DND-41 (cell line): Measurements from ENCODE around the gene ACOT4.

Experiments used
- ATAC-seq: fragments of 200-7000 bp; cut with Tn5 transposase; 3 replicates; pipeline ENCODE4 v1.9.1; 2021; ENCODE audit warnings: low read depth; ENCODE audit not compliant: insufficient read depth
- DNase-seq: peaks from one replicate; pipeline ENCODE4 v3.0.0-alpha.2; 2020
- H2AFZ ChIP-seq: 2 replicates; pipeline ENCODE4 v1.6.0; 2012; ENCODE audit warnings: low read depth, low read length
- H3K27ac ChIP-seq: 2 replicates; pipeline ENCODE4 v1.5.1; 2012; ENCODE audit warnings: low read length, inconsistent platforms
- H3K27me3 ChIP-seq: fragments of 200-600 bp; sonication (generic); 2 replicates; pipeline ENCODE4 v1.6.0; 2012; ENCODE audit warnings: low read length, mild to moderate bottlenecking, inconsistent platforms; ENCODE audit not compliant: insufficient read depth, poor library complexity
- H3K36me3 ChIP-seq: 2 replicates; pipeline ENCODE4 v1.5.1; 2012; ENCODE audit warnings: low read length, inconsistent platforms; ENCODE audit not compliant: insufficient read depth
- H3K4me1 ChIP-seq: 2 replicates; pipeline ENCODE4 v1.5.1; 2012; ENCODE audit warnings: mild to moderate bottlenecking, low read length; ENCODE audit not compliant: insufficient read depth
- H3K4me2 ChIP-seq: 2 replicates; pipeline ENCODE4 v1.6.0; 2012; ENCODE audit warnings: mild to moderate bottlenecking, moderate library complexity, low read length, inconsistent platforms; ENCODE audit not compliant: insufficient read depth
- H3K4me3 ChIP-seq, 2 experiments: fragments of 200-600 bp in 1 of 2; shearing (Covaris generic) in 1 of 2; 2 replicates each; pipeline ENCODE4 v1.5.1; 2012 to 2016; ENCODE audit warnings: inconsistent platforms in 2 of 2, low read length in 2 of 2, mild to moderate bottlenecking in 2 of 2, low read depth in 1 of 2, moderate library complexity in 1 of 2
- H3K79me2 ChIP-seq: 2 replicates; pipeline ENCODE4 v1.6.0; 2012; ENCODE audit warnings: low read length, inconsistent platforms; ENCODE audit not compliant: insufficient read depth
- H3K9ac ChIP-seq: 2 replicates; pipeline ENCODE4 v1.6.0; 2012; ENCODE audit warnings: low read depth, mild to moderate bottlenecking, inconsistent platforms, low read length, moderate library complexity
- H3K9me3 ChIP-seq: 2 replicates; pipeline ENCODE4 v1.5.1; 2012; ENCODE audit warnings: low read length, moderate library complexity, mild to moderate bottlenecking, inconsistent platforms; ENCODE audit not compliant: insufficient read depth, severe bottlenecking
- H4K20me1 ChIP-seq: 2 replicates; pipeline ENCODE4 v1.6.0; 2012; ENCODE audit warnings: low read length; ENCODE audit not compliant: insufficient read depth
- CTCF ChIP-seq: IDR thresholded peaks from 2 replicates; pipeline ENCODE4 v1.5.1; 2012; ENCODE audit warnings: borderline replicate concordance, low read length, moderate library complexity, mild to moderate bottlenecking; ENCODE audit not compliant: poor library complexity, severe bottlenecking; ENCODE audit errors: extremely low read depth
- EZH2 ChIP-seq: IDR thresholded peaks from 3 replicates; pipeline ENCODE4 v1.6.1; 2012; ENCODE audit warnings: borderline replicate concordance, low read depth, mild to moderate bottlenecking, moderate library complexity, low read length, inconsistent platforms; ENCODE audit not compliant: severe bottlenecking

The ACOT4 gene

GRCh38 chr14:73627151-73627558 lies 35.5 kb downstream of the ACOT4 start:
- no peaks in the 10 kb centered on the region for H4K20me1 ChIP-seq

GRCh38 chr14:73630009-73630780 lies 38.5 kb downstream of the ACOT4 start:
- Histone ChIP-seq H3K27me3 (no peaks in the 10 kb centered on the region), H2AFZ (no peak overlapping the region)

More at GRCh38 chr14:73627151-73627558, 35.5 kb downstream of the ACOT4 start:
- H3K79me2 ChIP-seq: no peaks in the 10 kb centered on the region
- TF ChIP-seq EZH2 (no peak), CTCF (no peak)
- no peak overlapping the region for H3K9ac ChIP-seq
- no peak overlapping the region for H3K4me2 ChIP-seq
- no peaks in the 10 kb centered on the region for H3K27me3 ChIP-seq
- H3K9me3 ChIP-seq: no peaks in the 10 kb centered on the region
- DNase-seq: no peak
- no peaks in the 10 kb centered on the region for H3K4me1 ChIP-seq
- H3K4me3 ChIP-seq: no peak overlapping the region
- no peaks in the 10 kb centered on the region for H3K36me3 ChIP-seq
- no peak overlapping the region for H3K27ac ChIP-seq
- no peak for ATAC-seq
- no peak overlapping the region for H2AFZ ChIP-seq

GRCh38 chr14:73633116-73634010 lies 41.7 kb downstream of the ACOT4 start:
- TF ChIP-seq EZH2: no peak
- TF ChIP-seq CTCF: peak; percentile 56
- no peak overlapping the region for H2AFZ ChIP-seq
- no peak overlapping the region for H3K9ac ChIP-seq
- peak; percentile 9 for DNase-seq
- no peak for ATAC-seq
- no peaks in the 10 kb centered on the region for H3K79me2 ChIP-seq
- no peak overlapping the region for H3K4me2 ChIP-seq
- H3K4me1 ChIP-seq: no peaks in the 10 kb centered on the region
- peaks cover 4% of the 10 kb centered on the region for H3K27me3 ChIP-seq
- no peaks in the 10 kb centered on the region for H3K9me3 ChIP-seq
- H3K36me3 ChIP-seq: no peaks in the 10 kb centered on the region
- H3K27ac ChIP-seq: no peak overlapping the region
- no peaks in the 10 kb centered on the region for H4K20me1 ChIP-seq
- no peak overlapping the region for H3K4me3 ChIP-seq

More at GRCh38 chr14:73630009-73630780, 38.5 kb downstream of the ACOT4 start:
- Histone ChIP-seq H3K27ac (no peak overlapping the region), H3K36me3 (no peaks in the 10 kb centered on the region), H3K9ac (no peak overlapping the region), H3K79me2 (no peaks in the 10 kb centered on the region), H4K20me1 (no peaks in the 10 kb centered on the region), H3K4me1 (no peaks in the 10 kb centered on the region), H3K4me2 (no peak overlapping the region), H3K9me3 (no peaks in the 10 kb centered on the region), H3K4me3 (no peak overlapping the region)
- TF ChIP-seq EZH2 (no peak), CTCF (no peak)
- DNase-seq (no peak), ATAC-seq (no peak)
